ENCODE data around the gene TRIM22. TPM values are rescaled to one million over a fixed set of nuclear protein-coding genes. Genes with fewer than 3 reads are reported as not detected.

TRIM22 gene
- total RNA-seq, 1 experiment from 2014 or later, result not detected

DNA sequence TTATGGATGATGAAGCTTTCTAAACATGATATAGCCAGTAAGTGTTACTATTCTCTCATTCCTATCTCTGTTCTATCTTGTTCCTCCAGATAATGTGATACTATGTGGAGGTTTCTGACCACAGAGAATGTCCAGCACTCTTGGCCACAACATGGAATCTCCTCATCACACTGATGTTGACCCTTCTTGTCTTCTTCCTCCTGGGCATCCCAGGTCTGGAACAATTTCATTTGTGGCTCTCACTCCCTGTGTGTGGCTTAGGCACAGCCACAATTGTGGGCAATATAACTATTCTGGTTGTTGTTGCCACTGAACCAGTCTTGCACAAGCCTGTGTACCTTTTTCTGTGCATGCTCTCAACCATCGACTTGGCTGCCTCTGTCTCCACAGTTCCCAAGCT lies 36.8 kb downstream of the TRIM22 start:
- Histone ChIP-seq H3K36me3 (ENCODE audit: insufficient read depth, low read length, poor library complexity, severe bottlenecking) (no peaks in the 10 kb centered on the region), H3K9me3 (ENCODE audit: low read depth, low read length, poor library complexity, severe bottlenecking) (no peaks in the 10 kb centered on the region), H3K4me3 (ENCODE audit: low read depth, low read length, poor library complexity, severe bottlenecking) (no peak overlapping the region), H3K27ac (ENCODE audit: low read depth, low read length, poor library complexity, severe bottlenecking) (no peak overlapping the region), H3K27me3 (replicated peaks; ENCODE audit: insufficient read depth, low read depth, low read length, poor library complexity) (no peaks in the 10 kb centered on the region), H3K4me1 (ENCODE audit: insufficient read depth, low read length, poor library complexity, severe bottlenecking) (no peaks in the 10 kb centered on the region)
- intact Hi-C loops (cut with micrococcal nuclease; ENCODE audit: unreplicated experiment), result no loop called here
- no TSS peak for BruUV-seq (replicated peaks)
- POLR2A ChIA-PET (ENCODE audit: low non-redundant PET), result no interaction called here
- CTCF ChIA-PET, result no interaction called here
- no peak for TF ChIP-seq EZH2 (IDR thresholded peaks at IDR 0.05; ENCODE audit: borderline replicate concordance, low read depth, low read length, poor library complexity, severe bottlenecking)
- TF ChIP-seq, protein P1, sequence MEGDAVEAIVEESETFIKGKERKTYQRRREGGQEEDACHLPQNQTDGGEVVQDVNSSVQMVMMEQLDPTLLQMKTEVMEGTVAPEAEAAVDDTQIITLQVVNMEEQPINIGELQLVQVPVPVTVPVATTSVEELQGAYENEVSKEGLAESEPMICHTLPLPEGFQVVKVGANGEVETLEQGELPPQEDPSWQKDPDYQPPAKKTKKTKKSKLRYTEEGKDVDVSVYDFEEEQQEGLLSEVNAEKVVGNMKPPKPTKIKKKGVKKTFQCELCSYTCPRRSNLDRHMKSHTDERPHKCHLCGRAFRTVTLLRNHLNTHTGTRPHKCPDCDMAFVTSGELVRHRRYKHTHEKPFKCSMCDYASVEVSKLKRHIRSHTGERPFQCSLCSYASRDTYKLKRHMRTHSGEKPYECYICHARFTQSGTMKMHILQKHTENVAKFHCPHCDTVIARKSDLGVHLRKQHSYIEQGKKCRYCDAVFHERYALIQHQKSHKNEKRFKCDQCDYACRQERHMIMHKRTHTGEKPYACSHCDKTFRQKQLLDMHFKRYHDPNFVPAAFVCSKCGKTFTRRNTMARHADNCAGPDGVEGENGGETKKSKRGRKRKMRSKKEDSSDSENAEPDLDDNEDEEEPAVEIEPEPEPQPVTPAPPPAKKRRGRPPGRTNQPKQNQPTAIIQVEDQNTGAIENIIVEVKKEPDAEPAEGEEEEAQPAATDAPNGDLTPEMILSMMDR (conservative IDR thresholded peaks at IDR 0.05; ENCODE audit: low read depth, low read length), result no peak
- DNase-seq (ENCODE audit: low spot score), result no peak

DNA sequence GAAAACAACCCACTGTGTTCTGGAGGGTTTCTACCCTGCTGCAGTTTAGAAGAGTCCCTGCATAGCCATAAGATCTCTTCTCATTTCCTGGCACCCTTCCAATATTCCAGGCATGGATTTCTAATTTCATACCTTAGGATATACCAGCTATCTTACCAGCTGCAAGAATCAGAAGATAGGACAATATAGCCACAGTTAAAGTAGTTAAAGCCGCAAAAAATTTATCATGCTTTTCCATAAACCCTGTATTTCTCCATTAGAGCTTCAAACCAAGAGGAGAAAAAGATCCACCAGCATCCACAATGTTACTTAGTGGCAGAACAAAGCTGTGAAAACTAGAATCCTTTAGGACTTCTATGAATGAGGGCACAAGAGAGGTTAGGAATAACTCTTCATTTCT lies 38.1 kb downstream of the TRIM22 start:
- Histone ChIP-seq H3K4me1 (ENCODE audit: insufficient read depth, low read length, poor library complexity, severe bottlenecking) (no peaks in the 10 kb centered on the region), H3K36me3 (ENCODE audit: insufficient read depth, low read length, poor library complexity, severe bottlenecking) (no peaks in the 10 kb centered on the region), H3K27ac (ENCODE audit: low read depth, low read length, poor library complexity, severe bottlenecking) (no peak overlapping the region), H3K9me3 (ENCODE audit: low read depth, low read length, poor library complexity, severe bottlenecking) (no peaks in the 10 kb centered on the region), H3K4me3 (ENCODE audit: low read depth, low read length, poor library complexity, severe bottlenecking) (no peak overlapping the region), H3K27me3 (replicated peaks; ENCODE audit: insufficient read depth, low read depth, low read length, poor library complexity) (no peaks in the 10 kb centered on the region)
- CTCF ChIA-PET, result no interaction called here
- DNase-seq (ENCODE audit: low spot score), result no peak
- POLR2A ChIA-PET (ENCODE audit: low non-redundant PET), result no interaction called here
- TF ChIP-seq EZH2 (IDR thresholded peaks at IDR 0.05; ENCODE audit: borderline replicate concordance, low read depth, low read length, poor library complexity, severe bottlenecking), result no peak
- TF ChIP-seq, protein P1 (conservative IDR thresholded peaks at IDR 0.05; ENCODE audit: low read depth, low read length), result no peak
- intact Hi-C loops (cut with micrococcal nuclease; ENCODE audit: unreplicated experiment), result no loop called here
- BruUV-seq (replicated peaks), result no TSS peak

DNA sequence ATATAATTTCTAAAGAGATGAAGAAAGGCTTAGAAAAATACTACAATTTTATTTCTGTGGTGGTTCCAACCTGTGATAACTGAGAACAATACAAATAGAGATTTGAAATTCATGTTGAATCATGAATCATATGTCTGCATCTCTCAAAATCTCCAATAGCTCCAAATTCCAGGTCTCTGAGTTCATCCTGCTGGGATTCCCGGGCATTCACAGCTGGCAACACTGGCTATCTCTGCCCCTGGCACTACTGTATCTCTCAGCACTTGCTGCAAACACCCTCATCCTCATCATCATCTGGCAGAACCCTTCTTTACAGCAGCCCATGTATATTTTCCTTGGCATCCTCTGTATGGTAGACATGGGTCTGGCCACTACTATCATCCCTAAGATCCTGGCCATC lies 46.8 kb downstream of the TRIM22 start, which contains the start of gene OR56B1:
OR56B1 (plus strand) TSS at position 53 of the 400 bp plus-strand sequence; CDS start at position 122, 69 bp downstream.
- H3K27ac ChIP-seq (ENCODE audit: low read depth, low read length, poor library complexity, severe bottlenecking), result no peak within 1 kb of the TSS
- no peak within 1 kb of the TSS for H3K4me3 ChIP-seq (ENCODE audit: low read depth, low read length, poor library complexity, severe bottlenecking)
- no peaks in the 10 kb centered on the region for H3K4me1 ChIP-seq (ENCODE audit: insufficient read depth, low read length, poor library complexity, severe bottlenecking)
- intact Hi-C loops (cut with micrococcal nuclease; ENCODE audit: unreplicated experiment), result no loop called here
- H3K9me3 ChIP-seq (ENCODE audit: low read depth, low read length, poor library complexity, severe bottlenecking), result no peaks in the 10 kb centered on the region
- TF ChIP-seq, protein P1 (conservative IDR thresholded peaks at IDR 0.05; ENCODE audit: low read depth, low read length), result no peak
- TF ChIP-seq EZH2 (IDR thresholded peaks at IDR 0.05; ENCODE audit: borderline replicate concordance, low read depth, low read length, poor library complexity, severe bottlenecking), result no peak
- CTCF ChIA-PET, result no interaction called here
- POLR2A ChIA-PET (ENCODE audit: low non-redundant PET), result no interaction called here
- H3K36me3 ChIP-seq (ENCODE audit: insufficient read depth, low read length, poor library complexity, severe bottlenecking), result no peaks in the 10 kb centered on the region
- H3K27me3 ChIP-seq (replicated peaks; ENCODE audit: insufficient read depth, low read depth, low read length, poor library complexity), result no peaks in the 10 kb centered on the region
- BruUV-seq (replicated peaks), result no TSS peak
- DNase-seq (ENCODE audit: low spot score), result no peak

Measured in A673 (cell line).